ENCODE measurements around the gene LIMK1. TPM values are rescaled to one million over a fixed set of nuclear protein-coding genes. Genes with fewer than 3 reads are reported as not detected.

The LIMK1 gene
- total RNA-seq, 1 donor from 2014 or later, result 23.0 TPM

Other genes starting within 250 kb of the LIMK1 start
- gene METTL27, start 241.3 kb upstream of the LIMK1 start, total RNA-seq, result 0.99 and 1.0 TPM in 2 replicates
- gene TMEM270, start 222.6 kb upstream of the LIMK1 start, total RNA-seq, result not detected in 2 replicates
- 0.20 and 0.21 TPM in 2 replicates for gene ELN, start 55.6 kb upstream of the LIMK1 start, total RNA-seq
- 538 and 793 TPM in 2 replicates for gene EIF4H, start 90.6 kb downstream of the LIMK1 start, total RNA-seq
- 0.20 and 0.32 TPM in 2 replicates for gene LAT2, start 126.2 kb downstream of the LIMK1 start, total RNA-seq
- gene RFC2, start 170.6 kb downstream of the LIMK1 start, total RNA-seq, result 32.7 and 44.4 TPM in 2 replicates
- gene CLIP2, start 205.6 kb downstream of the LIMK1 start, total RNA-seq, result 18.1 and 28.0 TPM in 2 replicates